Erythroblast (primary cell): ENCODE measurements around the gene C2orf76.

Experiments
- GATA1 ChIP-seq: IDR thresholded peaks from 2 replicates; pipeline ENCODE4 v1.6.1; 2011; ENCODE audit warnings: low read depth, mild to moderate bottlenecking, control low read depth, low read length, moderate library complexity
- POLR2A ChIP-seq: IDR thresholded peaks from 2 replicates; pipeline ENCODE4 v1.6.1; 2011; ENCODE audit warnings: mild to moderate bottlenecking, low read length

GRCh38 chr2:119341684-119342083 is 24.9 kb downstream of the C2orf76 start:
- TF ChIP-seq POLR2A (no peak), GATA1 (no peak)
